ENCODE data around the gene ANKRD13C.
A peak's percentile ranks its signal among the peaks of the same experiment; 100 is the strongest.
"Not testable (repeated sequence)": the region's sequence is repeated elsewhere in the genome, so short reads cannot be mapped to it uniquely, and the experiment has no call there.

Gene ANKRD13C, protein sequence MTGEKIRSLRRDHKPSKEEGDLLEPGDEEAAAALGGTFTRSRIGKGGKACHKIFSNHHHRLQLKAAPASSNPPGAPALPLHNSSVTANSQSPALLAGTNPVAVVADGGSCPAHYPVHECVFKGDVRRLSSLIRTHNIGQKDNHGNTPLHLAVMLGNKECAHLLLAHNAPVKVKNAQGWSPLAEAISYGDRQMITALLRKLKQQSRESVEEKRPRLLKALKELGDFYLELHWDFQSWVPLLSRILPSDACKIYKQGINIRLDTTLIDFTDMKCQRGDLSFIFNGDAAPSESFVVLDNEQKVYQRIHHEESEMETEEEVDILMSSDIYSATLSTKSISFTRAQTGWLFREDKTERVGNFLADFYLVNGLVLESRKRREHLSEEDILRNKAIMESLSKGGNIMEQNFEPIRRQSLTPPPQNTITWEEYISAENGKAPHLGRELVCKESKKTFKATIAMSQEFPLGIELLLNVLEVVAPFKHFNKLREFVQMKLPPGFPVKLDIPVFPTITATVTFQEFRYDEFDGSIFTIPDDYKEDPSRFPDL

DNA sequence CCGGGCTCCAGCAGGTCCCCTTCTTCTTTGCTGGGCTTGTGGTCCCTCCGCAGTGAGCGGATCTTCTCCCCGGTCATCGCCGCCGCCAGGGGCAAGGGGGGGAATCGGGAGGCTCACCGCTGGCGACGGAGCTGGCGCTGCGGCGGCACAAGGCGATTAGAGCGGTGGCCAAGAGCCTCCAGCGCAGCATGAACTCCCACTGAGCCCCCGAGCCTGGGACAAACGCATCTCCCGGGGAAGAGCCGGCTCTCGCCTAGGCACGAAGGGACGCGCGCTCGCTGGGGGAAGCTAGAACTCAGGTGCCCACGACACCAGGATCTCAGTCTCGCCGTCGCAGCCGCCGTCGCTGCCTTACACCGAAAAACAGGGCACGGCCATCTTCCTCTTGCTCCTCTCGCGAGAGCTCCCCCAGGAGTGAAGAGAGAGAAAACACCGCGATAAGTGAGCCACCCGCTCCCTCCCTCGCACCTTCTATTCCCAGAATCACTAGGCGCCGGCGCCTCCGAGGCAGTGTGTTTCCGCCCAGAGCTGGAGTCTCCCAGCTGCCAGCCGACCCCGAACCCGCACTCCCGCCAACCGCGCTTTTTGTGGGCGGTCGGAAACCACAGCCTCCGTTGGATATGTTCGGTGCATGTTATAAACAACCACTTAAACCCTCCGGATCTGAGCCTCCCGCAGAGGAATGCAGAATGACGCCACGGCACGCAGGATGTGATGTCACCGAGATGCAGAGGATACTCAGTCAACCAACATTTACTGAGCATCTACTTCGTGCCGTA lies at the start of gene ANKRD13C:
TSS of gene ANKRD13C (minus strand) at position 391 of the 779 bp plus-strand sequence. CDS start at position 77, 314 bp downstream.
- DNase-seq (ENCODE audit: low spot score) = peak; percentile 74

GRCh38 chr1:70403759-70404158 lies 49.2 kb upstream of the ANKRD13C start:
- no peak for DNase-seq (ENCODE audit: low spot score)

DNA sequence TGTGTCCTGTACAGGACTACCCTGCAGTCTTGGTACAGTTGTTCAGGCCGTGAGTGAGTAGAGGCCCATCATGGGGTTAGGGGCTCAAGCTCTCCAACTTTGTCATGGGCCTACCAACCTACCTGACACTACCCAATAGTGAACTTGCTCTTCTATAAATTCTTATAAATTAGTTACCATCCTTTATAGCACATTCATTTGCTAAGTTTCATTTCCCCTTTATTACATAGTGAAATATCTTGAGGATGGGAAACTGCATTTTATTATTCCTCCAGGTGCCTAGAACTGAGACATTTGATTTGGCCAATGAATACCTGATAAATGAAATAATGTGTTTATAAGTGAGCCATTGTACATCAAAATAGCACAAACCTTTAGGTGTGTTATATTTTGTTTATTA lies 47.5 kb upstream of the ANKRD13C start:
- no peak for DNase-seq (ENCODE audit: low spot score)

GRCh38 chr1:70400335-70400734 lies 45.8 kb upstream of the ANKRD13C start:
- DNase-seq (ENCODE audit: low spot score) = no peak

GRCh38 chr1:70397013-70397412 lies 42.5 kb upstream of the ANKRD13C start:
- DNase-seq (ENCODE audit: low spot score) = no peak

- DNase-seq (ENCODE audit: low spot score) = no peak
Observed at GRCh38 chr1:70396607-70397006, 42.1 kb upstream of the ANKRD13C start.

- DNase-seq (ENCODE audit: low spot score) = no peak
Observed at GRCh38 chr1:70392626-70393025, 38.1 kb upstream of the ANKRD13C start.

DNA sequence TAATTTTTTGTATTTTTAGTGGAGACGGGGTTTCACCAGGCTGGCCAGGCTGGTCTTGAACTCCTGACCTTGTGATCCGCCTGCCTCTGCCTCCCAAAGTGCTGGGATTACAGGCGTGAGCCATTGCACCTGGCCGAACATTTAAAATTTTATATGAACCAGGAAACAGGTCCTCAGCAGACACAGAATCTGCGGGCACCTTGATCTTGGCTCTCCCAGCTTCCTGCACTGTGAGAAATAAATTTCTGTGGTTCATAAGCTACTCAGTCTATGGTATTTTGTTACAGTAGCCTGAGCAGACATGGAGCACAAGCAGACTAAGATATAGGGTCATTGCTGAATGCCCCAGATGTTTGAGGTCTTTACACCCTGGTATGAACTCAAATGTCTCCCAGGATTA lies 33.0 kb upstream of the ANKRD13C start:
- no peak for DNase-seq (ENCODE audit: low spot score)

DNA sequence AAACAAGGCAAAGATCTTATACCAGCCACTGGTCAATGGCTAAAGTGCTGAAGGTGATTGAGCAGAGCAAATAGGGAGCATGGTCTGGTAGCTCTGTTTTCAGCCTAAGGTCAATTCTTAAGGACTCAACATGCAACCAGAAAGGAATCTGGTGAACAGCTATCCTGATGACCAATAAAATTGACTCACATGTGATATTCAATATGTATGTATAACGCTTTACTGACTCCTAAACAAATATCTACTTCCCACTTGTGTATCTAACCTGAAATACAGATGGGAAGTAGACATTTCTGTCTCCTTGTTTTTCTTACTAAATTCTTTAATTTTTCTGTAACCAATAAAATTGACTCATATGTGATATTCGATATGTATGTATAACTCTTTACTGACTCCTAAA lies 31.6 kb upstream of the ANKRD13C start:
- no peak for DNase-seq (ENCODE audit: low spot score)

DNA sequence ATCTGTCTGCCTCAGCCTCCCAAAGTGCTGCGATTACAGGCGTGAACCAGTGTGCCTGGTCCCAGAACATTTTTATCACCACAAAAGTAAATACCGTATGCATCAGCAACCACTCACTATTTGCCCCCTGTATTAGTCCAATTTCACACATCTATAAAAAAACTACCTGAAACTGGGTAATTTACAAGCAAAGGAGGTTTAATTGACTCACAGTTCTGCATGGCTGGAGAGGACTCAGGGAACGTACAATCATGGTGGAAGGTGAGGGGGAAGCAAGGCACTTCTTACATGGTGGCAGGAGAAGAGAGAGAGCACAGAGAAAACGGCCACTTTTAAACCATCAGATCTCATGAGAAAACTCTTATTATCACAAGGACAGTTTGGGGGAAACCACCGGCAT lies 31.0 kb upstream of the ANKRD13C start:
- DNase-seq (ENCODE audit: low spot score) = no peak

GRCh38 chr1:70384542-70384941 lies 30.0 kb upstream of the ANKRD13C start:
- DNase-seq (ENCODE audit: low spot score) = no peak

- DNase-seq (ENCODE audit: low spot score) = no peak
Observed at GRCh38 chr1:70383483-70383882, 29.0 kb upstream of the ANKRD13C start.

DNA sequence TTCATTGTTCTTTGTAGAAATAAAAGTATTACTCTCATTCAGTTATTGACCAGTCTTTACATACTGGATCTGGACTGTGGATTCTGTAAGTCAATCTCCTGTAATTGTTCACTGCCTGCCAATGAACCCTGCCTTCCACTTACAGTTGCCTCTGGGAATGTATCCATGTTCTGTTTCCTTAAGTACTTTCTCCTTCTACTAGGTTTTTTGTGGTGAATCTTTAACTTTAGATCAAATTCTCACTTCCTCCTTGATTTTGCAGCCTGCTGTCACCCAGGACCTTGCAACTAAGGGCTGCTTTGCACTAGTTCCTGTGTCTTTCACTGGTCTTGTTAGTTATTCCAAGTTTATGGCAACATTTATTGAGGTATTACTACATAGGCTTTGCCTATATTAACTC lies 28.2 kb upstream of the ANKRD13C start:
- DNase-seq (ENCODE audit: low spot score) = no peak

GRCh38 chr1:70376196-70376595 lies 21.7 kb upstream of the ANKRD13C start:
- DNase-seq (ENCODE audit: low spot score) = no peak

GRCh38 chr1:70373580-70373979 lies 19.1 kb upstream of the ANKRD13C start:
- DNase-seq (ENCODE audit: low spot score) = not testable (repeated sequence)

DNA sequence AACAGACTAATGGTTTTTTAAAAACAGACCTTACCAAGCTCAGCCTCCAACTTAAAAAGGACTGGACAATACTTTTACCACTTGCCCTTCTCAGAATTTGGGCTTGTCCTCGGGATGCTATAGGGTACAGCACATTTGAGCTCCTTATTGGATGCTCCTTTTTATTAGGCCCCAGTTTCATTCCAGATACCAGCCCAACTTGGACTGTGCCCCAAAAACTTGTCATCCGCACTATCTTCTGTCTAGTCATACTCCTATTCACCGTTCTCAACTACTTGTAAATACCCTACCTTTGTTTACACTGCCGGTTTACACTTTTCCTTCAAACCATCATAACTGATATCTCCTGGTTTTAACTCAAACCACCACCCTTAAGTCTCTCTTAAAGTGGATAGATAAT lies 17.9 kb upstream of the ANKRD13C start:
- DNase-seq (ENCODE audit: low spot score) = no peak

DNA sequence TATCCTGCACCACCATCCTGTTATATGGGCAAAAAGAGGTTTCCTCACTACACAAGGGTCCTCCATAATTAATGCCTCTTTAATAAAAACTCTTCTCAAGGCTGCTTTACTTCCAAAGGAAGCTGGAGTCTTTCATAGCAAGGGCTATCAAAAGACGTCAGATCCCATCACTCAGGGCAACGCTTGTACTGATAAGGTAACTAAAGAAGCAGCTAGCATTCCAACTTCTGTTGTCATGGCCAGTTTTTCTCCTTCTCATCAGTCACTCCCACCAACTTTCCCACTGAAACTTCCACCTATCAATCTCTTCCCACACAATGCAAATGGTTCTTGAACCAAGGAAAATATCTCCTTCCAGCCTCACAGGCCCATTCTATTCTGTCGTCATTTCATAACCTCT lies 17.1 kb upstream of the ANKRD13C start:
- DNase-seq (ENCODE audit: low spot score) = not testable (repeated sequence)

DNA sequence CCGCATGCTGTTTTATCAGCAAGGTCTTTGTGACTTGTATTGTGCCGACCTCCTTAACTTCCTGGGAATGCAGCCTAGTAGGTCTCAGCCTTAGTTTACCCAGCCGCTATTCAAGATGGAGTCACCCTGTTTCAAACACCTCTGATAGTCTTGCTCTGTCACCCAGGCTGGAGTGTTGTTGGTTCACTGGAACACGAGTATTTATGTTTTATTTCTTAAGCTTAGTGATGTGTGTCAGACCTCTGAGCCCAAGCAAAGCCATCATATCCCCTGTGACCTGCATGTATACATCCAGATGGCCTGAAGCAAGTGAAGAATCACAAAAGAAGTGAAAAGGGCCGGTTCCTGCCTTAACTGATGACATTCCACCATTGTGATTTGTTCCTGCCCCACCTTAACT lies 12.9 kb upstream of the ANKRD13C start:
- not testable (repeated sequence) for DNase-seq (ENCODE audit: low spot score)

GRCh38 chr1:70366997-70367396 lies 12.5 kb upstream of the ANKRD13C start:
- DNase-seq (ENCODE audit: low spot score) = not testable (repeated sequence)

- not testable (repeated sequence) for DNase-seq (ENCODE audit: low spot score)
Observed at GRCh38 chr1:70366425-70366952, 12.0 kb upstream of the ANKRD13C start.

DNA sequence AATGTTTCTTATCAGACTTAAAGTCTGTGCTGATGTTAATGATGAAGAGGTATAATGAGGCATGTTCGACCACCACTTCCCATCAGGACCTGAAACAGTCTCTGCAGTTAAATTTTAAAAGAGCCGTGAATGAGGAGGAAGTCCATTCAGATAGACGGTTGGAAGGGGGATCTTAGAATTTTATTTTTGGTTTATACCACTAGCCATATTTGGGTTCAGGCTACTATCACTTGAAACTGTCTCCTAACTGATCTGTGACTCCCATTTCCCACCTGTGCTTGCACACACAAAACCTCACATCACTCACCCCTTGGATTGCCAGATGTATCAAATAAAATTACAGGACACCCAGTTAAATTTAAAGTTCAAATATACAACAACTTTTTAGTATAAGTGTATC lies 9.9 kb upstream of the ANKRD13C start:
- no peak for DNase-seq (ENCODE audit: low spot score)

DNA sequence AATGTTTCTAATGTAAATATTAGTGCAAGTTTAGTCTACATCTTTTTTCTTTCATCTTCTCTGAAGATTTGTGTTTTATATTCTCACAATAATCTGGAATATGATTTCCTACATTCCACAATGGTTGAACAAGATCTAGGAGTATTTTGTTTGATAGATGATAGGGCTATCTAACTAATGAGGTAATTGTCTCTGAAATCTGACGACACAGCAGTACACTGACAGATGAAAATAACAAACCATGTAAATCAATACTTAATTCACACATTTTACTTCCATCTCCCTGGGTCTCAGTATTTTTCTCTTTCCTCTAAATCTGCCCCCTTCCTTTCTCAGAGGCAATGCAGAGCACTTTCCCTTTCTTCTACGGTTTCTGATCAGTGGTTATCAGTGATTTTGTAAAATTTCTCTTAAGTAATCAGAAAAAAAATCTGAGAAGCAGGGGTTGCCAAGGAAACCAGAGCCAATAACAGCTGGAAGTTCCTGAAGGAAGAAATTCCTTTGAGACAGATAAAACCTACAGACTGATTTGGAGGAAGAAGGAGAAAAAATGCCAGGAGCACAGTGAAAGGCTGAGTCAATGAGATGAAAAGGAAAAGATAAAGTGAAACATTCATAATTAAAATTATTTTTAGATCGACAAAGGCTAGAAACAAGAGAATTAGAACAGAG lies 7.3 kb upstream of the ANKRD13C start:
- DNase-seq (ENCODE audit: low spot score) = no peak

Measured in HuH-7.5 (cell line).